ENCODE results near the gene THBS2.

DNA sequence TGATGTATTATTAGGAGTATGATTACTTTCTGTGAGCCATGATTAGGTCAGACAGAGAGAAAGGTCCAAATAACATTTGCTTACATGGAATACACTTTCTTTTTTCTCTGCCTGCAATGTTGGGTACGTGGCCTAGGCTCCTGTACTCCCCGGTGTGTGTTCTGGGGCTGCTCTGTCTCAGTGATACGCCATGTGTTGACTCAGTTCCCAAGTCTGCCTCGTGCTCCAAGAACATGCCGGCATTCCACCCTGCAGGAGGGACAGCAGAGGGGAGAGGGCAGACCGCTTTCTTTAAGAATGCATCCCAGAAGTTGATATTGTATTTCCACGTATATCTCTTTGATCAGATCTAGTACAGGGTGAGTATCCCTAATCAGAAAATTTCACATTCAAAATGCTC, 33.3 kb upstream of the THBS2 start:
- TF ChIP-seq, protein P1, sequence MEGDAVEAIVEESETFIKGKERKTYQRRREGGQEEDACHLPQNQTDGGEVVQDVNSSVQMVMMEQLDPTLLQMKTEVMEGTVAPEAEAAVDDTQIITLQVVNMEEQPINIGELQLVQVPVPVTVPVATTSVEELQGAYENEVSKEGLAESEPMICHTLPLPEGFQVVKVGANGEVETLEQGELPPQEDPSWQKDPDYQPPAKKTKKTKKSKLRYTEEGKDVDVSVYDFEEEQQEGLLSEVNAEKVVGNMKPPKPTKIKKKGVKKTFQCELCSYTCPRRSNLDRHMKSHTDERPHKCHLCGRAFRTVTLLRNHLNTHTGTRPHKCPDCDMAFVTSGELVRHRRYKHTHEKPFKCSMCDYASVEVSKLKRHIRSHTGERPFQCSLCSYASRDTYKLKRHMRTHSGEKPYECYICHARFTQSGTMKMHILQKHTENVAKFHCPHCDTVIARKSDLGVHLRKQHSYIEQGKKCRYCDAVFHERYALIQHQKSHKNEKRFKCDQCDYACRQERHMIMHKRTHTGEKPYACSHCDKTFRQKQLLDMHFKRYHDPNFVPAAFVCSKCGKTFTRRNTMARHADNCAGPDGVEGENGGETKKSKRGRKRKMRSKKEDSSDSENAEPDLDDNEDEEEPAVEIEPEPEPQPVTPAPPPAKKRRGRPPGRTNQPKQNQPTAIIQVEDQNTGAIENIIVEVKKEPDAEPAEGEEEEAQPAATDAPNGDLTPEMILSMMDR (IDR thresholded peaks at IDR 0.05), result no peak
- no peak for TF ChIP-seq POLR2A (IDR thresholded peaks at IDR 0.05)

Data from Peyer's patch (tissue), 4 donors.